HG02973 (cell line): ENCODE measurements around the gene TAL2.
A peak's percentile ranks its signal among the peaks of the same experiment; 100 is the strongest.

Experiments
- ATAC-seq: cut with Tn5 transposase; IDR thresholded peaks from one replicate; pipeline ENCODE4 v1.9.1; 2021; ENCODE audit warnings: moderate library complexity; ENCODE audit not compliant: unreplicated experiment

The TAL2 gene

GRCh38 chr9:105662184-105663104 lies at the start of gene TAL2:
TAL2 (plus strand) TSS chr9:105662457; CDS start chr9:105662497, 40 bp downstream.
- peak; percentile 80 for ATAC-seq

GRCh38 chr9:105621001-105621400 lies 41.3 kb upstream of the TAL2 start:
- ATAC-seq = no peak

DNA sequence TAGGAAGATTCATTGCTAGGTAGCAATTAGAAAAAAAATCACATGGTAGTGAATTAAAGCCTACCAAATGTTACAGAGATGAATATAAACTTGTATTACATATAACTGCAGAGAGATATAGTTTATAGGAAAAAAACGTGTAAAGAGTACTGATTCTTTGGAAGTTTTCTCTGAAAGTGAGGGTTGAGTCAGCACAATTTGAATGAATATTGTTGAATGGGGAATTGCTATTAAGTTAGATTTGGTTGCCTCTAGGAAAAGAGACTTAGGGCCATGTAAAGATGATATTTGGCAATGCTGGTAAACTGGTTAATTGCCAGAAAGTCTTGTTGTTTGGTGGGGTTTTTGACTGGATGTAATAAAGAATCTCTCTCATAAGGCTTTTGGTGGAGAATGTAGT lies 37.2 kb upstream of the TAL2 start:
- no peak for ATAC-seq

DNA sequence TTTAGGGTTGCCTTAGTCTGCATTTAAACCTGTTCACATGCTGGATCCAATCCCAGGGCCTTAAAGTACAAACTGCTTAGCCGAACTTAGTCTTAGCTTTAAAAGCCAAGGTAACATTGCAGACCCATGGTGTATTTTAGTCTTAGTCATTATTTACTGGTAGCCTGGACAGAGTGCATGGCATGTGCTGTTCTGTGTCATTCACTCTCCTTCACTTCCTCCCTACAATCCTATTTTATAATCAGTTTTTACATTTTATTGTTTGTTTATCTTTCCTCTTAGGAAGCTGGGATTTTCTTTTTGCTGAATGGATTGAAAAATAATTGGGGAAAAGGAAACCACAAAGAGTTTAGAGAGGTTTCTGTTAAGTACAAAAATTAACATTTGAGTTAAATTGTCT lies 29.4 kb upstream of the TAL2 start:
- ATAC-seq = no peak

- no peak for ATAC-seq
Measured at GRCh38 chr9:105633411-105633810, 28.8 kb upstream of the TAL2 start.

- no peak for ATAC-seq
Measured at GRCh38 chr9:105636331-105636730, 25.9 kb upstream of the TAL2 start.

GRCh38 chr9:105637787-105638395 lies 24.4 kb upstream of the TAL2 start:
- ATAC-seq = no peak

- no peak for ATAC-seq
Measured at GRCh38 chr9:105639936-105640335, 22.3 kb upstream of the TAL2 start.

GRCh38 chr9:105643795-105644194 lies 18.5 kb upstream of the TAL2 start:
- no peak for ATAC-seq

- ATAC-seq = no peak
Measured at GRCh38 chr9:105646879-105647594, 15.2 kb upstream of the TAL2 start.

GRCh38 chr9:105647595-105648349 lies 14.5 kb upstream of the TAL2 start:
- ATAC-seq = no peak

- no peak for ATAC-seq
Measured at GRCh38 chr9:105651806-105652205, 10.5 kb upstream of the TAL2 start.

DNA sequence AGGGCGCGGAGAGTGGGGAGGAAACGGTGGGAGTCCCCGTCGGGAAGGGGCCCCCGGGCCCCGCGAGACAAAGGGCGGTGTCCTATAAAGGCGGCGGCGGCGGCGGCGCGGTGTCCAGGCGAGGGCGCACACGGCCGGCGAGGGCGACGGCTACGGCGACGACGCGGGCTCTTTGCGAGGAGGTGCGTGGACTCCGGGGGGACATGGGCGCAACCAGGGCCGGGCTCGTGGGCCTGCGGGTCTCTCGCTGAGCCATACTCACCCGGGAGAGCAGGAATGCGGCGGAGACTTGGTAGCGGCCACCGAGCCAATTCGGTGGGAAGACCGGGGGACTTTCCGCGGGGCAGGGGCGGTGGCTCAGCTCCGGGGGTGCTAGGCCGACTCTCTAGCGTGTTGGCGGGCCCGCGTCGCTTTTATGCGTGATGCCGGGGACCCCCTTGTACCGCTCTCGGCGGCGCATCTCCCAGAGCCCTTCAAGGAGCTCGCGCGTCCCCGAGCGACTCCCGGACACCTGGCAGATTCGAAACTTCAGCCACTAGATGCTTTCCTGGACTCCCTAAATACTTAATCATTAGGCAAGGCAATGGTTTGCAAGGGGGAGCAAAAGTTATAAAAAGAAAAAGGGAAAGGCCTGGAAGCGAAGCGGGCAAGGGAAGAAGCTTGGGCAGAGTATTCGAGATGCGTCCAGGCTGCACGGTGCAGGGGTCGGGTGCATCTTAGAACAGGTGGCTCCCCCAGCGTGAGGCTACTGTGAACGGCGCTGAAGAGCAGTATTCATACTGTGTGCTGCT lies 5.9 kb upstream of the TAL2 start:
- ATAC-seq = peak; percentile 58

DNA sequence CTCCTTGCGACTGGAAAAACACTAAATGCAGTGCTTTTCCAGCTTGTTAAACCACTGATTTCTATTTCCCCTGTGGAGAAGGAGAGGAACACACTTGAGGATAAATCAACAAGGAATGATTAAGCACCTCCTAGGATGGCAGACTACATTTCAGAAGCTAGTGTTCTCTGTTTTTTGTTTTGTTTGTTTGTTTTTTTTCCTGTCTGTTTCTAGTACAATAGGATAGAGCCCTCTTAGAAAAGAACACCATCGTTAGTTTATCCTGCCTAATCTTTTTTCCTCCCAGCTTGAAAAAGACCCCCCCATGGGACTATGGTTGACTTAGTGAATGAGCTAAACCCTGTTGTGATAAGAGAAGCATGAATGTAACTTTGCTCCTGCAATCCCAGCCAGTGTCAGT lies 3.9 kb upstream of the TAL2 start:
- no peak for ATAC-seq

DNA sequence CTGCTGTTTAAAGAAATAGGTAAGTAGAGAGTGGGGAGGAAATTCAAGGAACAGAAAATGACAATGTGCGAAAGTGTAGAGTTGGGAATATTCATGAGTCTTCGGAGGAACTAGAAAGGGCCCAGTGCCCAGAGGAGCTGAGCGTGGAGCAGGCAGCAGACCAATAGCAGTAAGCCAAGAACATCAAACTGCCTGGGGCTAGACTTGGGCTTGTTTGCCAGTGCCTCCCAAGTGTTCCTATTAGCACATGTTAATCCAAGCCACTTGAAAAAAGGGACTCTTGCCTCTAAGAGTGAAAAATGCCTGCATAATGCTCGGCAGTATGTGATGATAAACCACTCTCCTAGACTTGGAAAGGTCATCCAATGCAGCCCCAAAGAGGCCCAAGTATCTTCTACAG lies 1.2 kb upstream of the TAL2 start:
- ATAC-seq = no peak

DNA sequence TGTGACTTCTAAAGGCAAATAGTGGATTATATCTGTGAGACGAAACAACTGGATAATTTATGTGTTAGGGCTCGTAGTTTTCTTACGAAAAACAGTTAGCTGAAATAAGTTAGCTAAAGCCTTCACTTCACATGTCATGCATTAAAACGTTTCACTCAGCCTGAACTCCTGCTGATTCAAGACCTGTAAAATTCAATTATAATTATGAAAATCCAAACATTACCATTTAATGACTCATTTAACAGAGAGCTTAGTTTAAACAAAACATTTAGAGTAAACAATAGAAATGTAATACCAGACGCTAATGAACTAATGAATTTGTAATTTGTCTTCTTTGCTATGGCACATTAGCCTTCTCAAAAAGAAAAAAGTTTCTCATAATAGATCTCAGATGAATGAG lies 1.7 kb downstream of the TAL2 start:
- ATAC-seq = no peak

DNA sequence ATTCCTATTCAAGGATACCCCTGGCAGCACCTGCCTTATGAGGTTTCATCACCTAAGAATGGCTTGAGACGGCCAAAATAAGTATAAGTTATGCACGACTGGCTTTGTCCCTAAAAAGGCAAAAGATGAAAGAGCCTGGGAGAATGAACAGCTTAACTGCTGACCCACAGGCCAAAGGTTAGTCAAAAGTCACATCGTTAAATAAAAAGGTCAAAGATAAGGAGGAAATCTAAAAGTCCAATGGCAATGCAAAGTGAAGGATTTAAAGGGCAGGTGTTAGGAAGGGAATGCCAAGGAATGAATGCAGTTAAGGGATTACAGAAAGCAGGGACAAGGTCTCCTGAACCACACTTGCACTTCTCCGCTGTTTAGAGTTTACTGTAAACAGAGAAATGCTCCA lies 5.6 kb downstream of the TAL2 start:
- no peak for ATAC-seq

GRCh38 chr9:105670315-105670714 lies 8.1 kb downstream of the TAL2 start:
- no peak for ATAC-seq

DNA sequence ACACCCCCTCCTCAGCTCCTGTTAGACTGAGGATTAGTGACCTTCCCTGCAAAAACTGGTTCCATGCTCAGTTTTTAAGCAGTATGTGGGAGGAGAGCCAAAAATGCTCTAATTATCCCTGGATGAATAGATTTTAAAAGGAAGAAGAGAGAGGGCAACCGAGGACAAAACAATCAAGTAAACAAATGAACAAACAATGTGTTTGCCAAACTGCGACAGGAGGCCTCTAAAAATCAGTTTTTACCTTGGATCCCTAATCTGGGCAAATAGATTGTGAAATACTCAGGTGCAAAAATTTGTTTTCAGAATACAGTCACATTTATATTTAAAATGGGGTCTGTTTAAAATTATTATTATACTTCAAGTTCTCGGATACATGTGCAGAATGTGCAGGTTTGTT lies 8.5 kb downstream of the TAL2 start:
- no peak for ATAC-seq

DNA sequence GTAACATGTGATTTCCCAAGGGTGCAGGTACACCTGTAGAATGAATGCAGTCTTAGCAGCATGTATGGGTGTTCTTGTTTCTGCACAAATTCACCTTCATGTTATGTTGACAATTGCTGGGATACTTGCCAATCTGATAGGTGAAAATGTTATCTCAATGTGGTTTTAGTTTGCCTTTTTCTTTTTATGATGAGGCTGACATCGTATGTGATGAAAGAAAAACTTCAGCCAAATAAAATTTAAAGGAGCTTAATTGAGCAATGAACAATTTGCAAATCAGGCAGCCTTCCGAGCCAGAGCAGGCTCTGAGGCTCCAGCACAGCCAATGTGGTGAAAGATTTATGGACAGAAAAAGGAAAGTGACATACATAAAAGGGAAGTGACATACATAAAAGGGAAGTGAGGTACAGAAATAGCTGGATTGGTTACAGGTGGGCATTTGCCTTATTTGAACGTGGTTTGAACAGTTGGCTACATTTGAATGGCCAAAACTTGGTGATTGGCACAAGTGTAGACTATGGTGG lies 10.5 kb downstream of the TAL2 start:
- ATAC-seq = no peak
